HUES6 (cell line): Measurements from ENCODE around the gene SEMA3F.
A peak's percentile ranks its signal among the peaks of the same experiment; 100 is the strongest.

Experiments used
- H3K27ac ChIP-seq: 2 replicates; pipeline ENCODE4 v1.7.0; 2013; ENCODE audit warnings: low read depth, mild to moderate bottlenecking, low read length, inconsistent platforms
- H3K27me3 ChIP-seq: 2 replicates; pipeline ENCODE4 v1.6.1; 2013; ENCODE audit warnings: low read length; ENCODE audit not compliant: control insufficient read depth, insufficient read depth
- H3K36me3 ChIP-seq: 2 replicates; pipeline ENCODE4 v1.6.1; 2013; ENCODE audit warnings: low read length; ENCODE audit not compliant: control insufficient read depth, insufficient read depth
- H3K4me1 ChIP-seq: 2 replicates; pipeline ENCODE4 v1.6.1; 2013; ENCODE audit warnings: low read length; ENCODE audit not compliant: control insufficient read depth, insufficient read depth
- H3K4me3 ChIP-seq: 2 replicates; pipeline ENCODE4 v1.5.1; 2013; ENCODE audit warnings: low read depth, low read length
- H3K9ac ChIP-seq: one replicate; pipeline ENCODE4 v1.6.1; 2013; ENCODE audit warnings: mild to moderate bottlenecking, low read length
- H3K9me3 ChIP-seq: 2 replicates; pipeline ENCODE4 v1.6.1; 2013; ENCODE audit warnings: low read depth, low read length; ENCODE audit not compliant: control insufficient read depth, insufficient read depth

SEMA3F gene

GRCh38 chr3:50154840-50155490 is at the start of gene SEMA3F:
Gene SEMA3F, plus strand, starts transcription at chr3:50155324. Its CDS starts 4,299 bp downstream, at chr3:50159623.
- Histone ChIP-seq H3K36me3 (peaks cover under 1% of the 10 kb centered on the region; the same call in 1 of the 2 replicates), H3K27me3 (peaks cover 41% of the 10 kb centered on the region), H3K9ac (peak within 1 kb of the TSS; percentile 64), H3K4me3 (peak within 1 kb of the TSS; percentile 75), H3K27ac (no peak within 1 kb of the TSS), H3K9me3 (no peaks in the 10 kb centered on the region), H3K4me1 (peaks cover 66% of the 10 kb centered on the region)

GRCh38 chr3:50111757-50112156 is 43.4 kb upstream of the SEMA3F start:
- H3K4me3 ChIP-seq = no peak overlapping the region
- no peaks in the 10 kb centered on the region for H3K4me1 ChIP-seq
- H3K27ac ChIP-seq = no peak overlapping the region
- H3K9ac ChIP-seq = no peak overlapping the region
- no peaks in the 10 kb centered on the region for H3K9me3 ChIP-seq
- no peaks in the 10 kb centered on the region for H3K27me3 ChIP-seq
- H3K36me3 ChIP-seq = peaks cover 100% of the 10 kb centered on the region

- Histone ChIP-seq H3K4me3 (no peak overlapping the region), H3K36me3 (peaks cover 100% of the 10 kb centered on the region), H3K27me3 (no peaks in the 10 kb centered on the region), H3K4me1 (no peaks in the 10 kb centered on the region), H3K9me3 (no peaks in the 10 kb centered on the region), H3K27ac (no peak overlapping the region), H3K9ac (no peak overlapping the region)
Measured at GRCh38 chr3:50112462-50112861, 42.7 kb upstream of the SEMA3F start.

GRCh38 chr3:50117120-50117519 is 38.0 kb upstream of the SEMA3F start:
- Histone ChIP-seq H3K27me3 (no peaks in the 10 kb centered on the region), H3K9me3 (no peaks in the 10 kb centered on the region), H3K4me1 (no peaks in the 10 kb centered on the region), H3K4me3 (no peak overlapping the region), H3K27ac (no peak overlapping the region), H3K9ac (no peak overlapping the region), H3K36me3 (peaks cover 83% of the 10 kb centered on the region)

GRCh38 chr3:50118237-50118636 is 36.9 kb upstream of the SEMA3F start:
- Histone ChIP-seq H3K4me1 (no peaks in the 10 kb centered on the region), H3K9me3 (no peaks in the 10 kb centered on the region), H3K4me3 (no peak overlapping the region), H3K9ac (no peak overlapping the region), H3K36me3 (peaks cover 72% of the 10 kb centered on the region), H3K27me3 (no peaks in the 10 kb centered on the region), H3K27ac (no peak overlapping the region)

GRCh38 chr3:50119786-50120185 is 35.3 kb upstream of the SEMA3F start:
- Histone ChIP-seq H3K27me3 (no peaks in the 10 kb centered on the region), H3K4me1 (peaks cover 12% of the 10 kb centered on the region), H3K9ac (no peak overlapping the region), H3K27ac (no peak overlapping the region), H3K36me3 (peaks cover 56% of the 10 kb centered on the region), H3K4me3 (no peak overlapping the region), H3K9me3 (no peaks in the 10 kb centered on the region)

GRCh38 chr3:50120364-50121071 is 34.6 kb upstream of the SEMA3F start:
- Histone ChIP-seq H3K4me1 (peaks cover 16% of the 10 kb centered on the region), H3K9me3 (no peaks in the 10 kb centered on the region), H3K4me3 (no peak overlapping the region), H3K36me3 (peaks cover 49% of the 10 kb centered on the region), H3K27ac (no peak overlapping the region), H3K27me3 (no peaks in the 10 kb centered on the region), H3K9ac (no peak overlapping the region)

- Histone ChIP-seq H3K36me3 (peaks cover 41% of the 10 kb centered on the region), H3K9me3 (no peaks in the 10 kb centered on the region), H3K4me1 (peaks cover 24% of the 10 kb centered on the region), H3K27ac (no peak overlapping the region), H3K4me3 (no peak overlapping the region), H3K27me3 (no peaks in the 10 kb centered on the region), H3K9ac (no peak overlapping the region)
Measured at GRCh38 chr3:50121072-50122032, 33.8 kb upstream of the SEMA3F start.

GRCh38 chr3:50122071-50122470 is 33.1 kb upstream of the SEMA3F start:
- H3K4me1 ChIP-seq = peaks cover 29% of the 10 kb centered on the region
- H3K9me3 ChIP-seq = no peaks in the 10 kb centered on the region
- H3K27me3 ChIP-seq = no peaks in the 10 kb centered on the region
- peaks cover 34% of the 10 kb centered on the region for H3K36me3 ChIP-seq
- no peak overlapping the region for H3K27ac ChIP-seq
- H3K4me3 ChIP-seq = no peak overlapping the region
- H3K9ac ChIP-seq = no peak overlapping the region

- Histone ChIP-seq H3K27ac (no peak overlapping the region), H3K4me1 (peaks cover 29% of the 10 kb centered on the region), H3K36me3 (peaks cover 26% of the 10 kb centered on the region), H3K27me3 (no peaks in the 10 kb centered on the region), H3K9me3 (no peaks in the 10 kb centered on the region), H3K4me3 (no peak overlapping the region), H3K9ac (no peak overlapping the region)
Measured at GRCh38 chr3:50122661-50123391, 32.3 kb upstream of the SEMA3F start.
